ENCODE data around the gene CDH12. TPM values are rescaled to one million over a fixed set of nuclear protein-coding genes. Genes with fewer than 3 reads are reported as not detected.

The CDH12 gene
- total and polyA plus RNA-seq, 4 donors, result 0.02 to 0.33 (median 0.17) TPM; not detected in 1

- Histone ChIP-seq H3K9me3 (ENCODE audit: control insufficient read depth in 4 of 4, low read length in 3 of 4) (no peaks in the 10 kb centered on the region), H3K27ac (ENCODE audit: low read depth in 1 of 2, low read length in 2 of 2) (no peak overlapping the region), H3K9ac (ENCODE audit: low read depth in 1 of 2, low read length in 2 of 2) (no peak overlapping the region), H3K4me1 (ENCODE audit: control insufficient read depth in 4 of 4, insufficient read depth in 4 of 4, low read length in 3 of 4) (no peaks in the 10 kb centered on the region), H3K27me3 (ENCODE audit: control insufficient read depth in 4 of 4, insufficient read depth in 4 of 4, low read length in 3 of 4) (no peaks in the 10 kb centered on the region), H3K4me3 (ENCODE audit: low read depth in 1 of 3, low read length in 3 of 3) (no peak overlapping the region), H3K36me3 (ENCODE audit: control insufficient read depth in 4 of 4, insufficient read depth in 3 of 4, low read depth in 1 of 4, low read length in 3 of 4) (no peaks in the 10 kb centered on the region)
- no peak for TF ChIP-seq HNF4A (conservative IDR thresholded peaks at IDR 0.05)
- TF ChIP-seq ATF3 (IDR thresholded peaks at IDR 0.05), result no peak
- no peak for TF ChIP-seq REST (IDR thresholded peaks at IDR 0.05)
- TF ChIP-seq CTCF (IDR thresholded peaks at IDR 0.05; ENCODE audit: low read depth, low read length, missing input control), result no peak
- no peak for TF ChIP-seq GABPA (IDR thresholded peaks at IDR 0.05 in 1 of 2, conservative IDR thresholded peaks at IDR 0.05 in 1 of 2)
- TF ChIP-seq RXRA (IDR thresholded peaks at IDR 0.05), result no peak
- no peak for TF ChIP-seq NR2F2 (IDR thresholded peaks at IDR 0.05)
- no peak for TF ChIP-seq MAX (IDR thresholded peaks at IDR 0.05)
- no peak for TF ChIP-seq EGR1 (IDR thresholded peaks at IDR 0.05; ENCODE audit: low read depth in 2 of 2)
- TF ChIP-seq TAF1 (conservative IDR thresholded peaks at IDR 0.05), result no peak
- no peak for TF ChIP-seq ZBTB33 (IDR thresholded peaks at IDR 0.05)
- TF ChIP-seq HNF4G (IDR thresholded peaks at IDR 0.05), result no peak
- no peak for TF ChIP-seq FOXA1 (IDR thresholded peaks at IDR 0.05)
- TF ChIP-seq JUND (IDR thresholded peaks at IDR 0.05), result no peak
- TF ChIP-seq FOXA2 (IDR thresholded peaks at IDR 0.05), result no peak
- no peak for TF ChIP-seq YY1 (IDR thresholded peaks at IDR 0.05)
- no peak for TF ChIP-seq RAD21 (IDR thresholded peaks at IDR 0.05)
- WGBS, result 66% methylated on average over 4 of the region's 4 CpGs
- no peak for DNase-seq (ENCODE audit: low spot score)
These were observed 610.6 kb downstream of the CDH12 start for GRCh38 chr5:22242532-22242931.

GRCh38 chr5:22238047-22238446 is 615.1 kb downstream of the CDH12 start:
- Histone ChIP-seq H3K36me3 (ENCODE audit: control insufficient read depth in 4 of 4, insufficient read depth in 3 of 4, low read depth in 1 of 4, low read length in 3 of 4) (no peaks in the 10 kb centered on the region), H3K4me3 (ENCODE audit: low read depth in 1 of 3, low read length in 3 of 3) (no peak overlapping the region)
- WGBS, result 64% methylated on average over 1 of the region's 1 CpG

More at GRCh38 chr5:22238047-22238446, 615.1 kb downstream of the CDH12 start:
- H3K27ac ChIP-seq (ENCODE audit: low read depth in 1 of 2, low read length in 2 of 2), result no peak overlapping the region
- no peaks in the 10 kb centered on the region for H3K9me3 ChIP-seq (ENCODE audit: control insufficient read depth in 4 of 4, low read length in 3 of 4)
- no peak overlapping the region for H3K9ac ChIP-seq (ENCODE audit: low read depth in 1 of 2, low read length in 2 of 2)
- no peaks in the 10 kb centered on the region for H3K4me1 ChIP-seq (ENCODE audit: control insufficient read depth in 4 of 4, insufficient read depth in 4 of 4, low read length in 3 of 4)
- DNase-seq (ENCODE audit: low spot score), result no peak
- H3K27me3 ChIP-seq (ENCODE audit: control insufficient read depth in 4 of 4, insufficient read depth in 4 of 4, low read length in 3 of 4), result no peaks in the 10 kb centered on the region
- no peak for TF ChIP-seq HNF4A (conservative IDR thresholded peaks at IDR 0.05)
